GM21529 (cell line): ENCODE data around the gene LRRTM4.

Experiments used
- ATAC-seq: cut with Tn5 transposase; IDR thresholded peaks from one replicate; pipeline ENCODE4 v1.9.1; 2021; ENCODE audit not compliant: unreplicated experiment

Gene LRRTM4

GRCh38 chr2:77521931-77522470 is at the start of gene LRRTM4:
Gene LRRTM4 (minus strand): TSS chr2:77522376.
- ATAC-seq: no peak

DNA sequence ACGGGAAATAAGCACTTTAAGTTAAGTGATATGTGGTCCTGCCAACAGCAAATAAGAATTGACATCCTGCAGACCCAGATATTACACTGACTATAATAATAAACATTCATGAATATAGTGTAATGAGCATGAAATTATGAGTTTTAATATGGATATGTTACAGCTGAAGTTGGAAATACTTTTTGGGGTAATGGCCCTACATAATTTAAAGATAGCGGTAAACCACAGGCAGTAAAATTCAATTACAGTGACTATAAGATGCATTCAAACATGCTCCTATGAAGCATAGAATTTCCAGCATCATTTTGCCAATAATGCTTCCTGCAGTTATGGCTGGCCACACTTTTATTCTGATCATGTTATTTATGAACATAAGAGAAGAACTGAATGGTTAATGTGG is 49.4 kb upstream of the LRRTM4 start:
- no peak for ATAC-seq

- no peak for ATAC-seq
Measured at GRCh38 chr2:77567723-77568122, 45.5 kb upstream of the LRRTM4 start.

GRCh38 chr2:77566582-77566981 is 44.4 kb upstream of the LRRTM4 start:
- ATAC-seq: no peak

DNA sequence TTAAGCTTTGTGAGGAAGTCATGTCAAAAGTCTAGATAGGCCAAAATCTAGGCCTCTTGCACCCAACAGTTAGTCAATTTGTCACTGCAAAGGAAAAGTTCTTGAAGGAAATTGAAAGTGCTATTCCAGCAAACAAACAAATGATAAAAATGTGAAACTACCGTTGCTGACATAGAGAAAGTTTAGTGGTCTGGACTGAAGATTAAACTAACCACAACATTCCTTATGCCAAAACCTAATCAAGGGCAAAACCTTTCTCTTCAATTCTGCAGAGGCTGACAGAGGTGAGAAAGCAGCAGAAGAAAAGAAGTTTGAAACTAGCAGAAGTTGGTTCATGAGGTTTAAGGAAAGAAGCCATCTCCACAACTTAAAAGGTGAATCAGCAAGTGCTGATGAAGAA is 44.0 kb upstream of the LRRTM4 start:
- ATAC-seq: no peak

GRCh38 chr2:77552956-77553355 is 30.8 kb upstream of the LRRTM4 start:
- ATAC-seq: no peak

DNA sequence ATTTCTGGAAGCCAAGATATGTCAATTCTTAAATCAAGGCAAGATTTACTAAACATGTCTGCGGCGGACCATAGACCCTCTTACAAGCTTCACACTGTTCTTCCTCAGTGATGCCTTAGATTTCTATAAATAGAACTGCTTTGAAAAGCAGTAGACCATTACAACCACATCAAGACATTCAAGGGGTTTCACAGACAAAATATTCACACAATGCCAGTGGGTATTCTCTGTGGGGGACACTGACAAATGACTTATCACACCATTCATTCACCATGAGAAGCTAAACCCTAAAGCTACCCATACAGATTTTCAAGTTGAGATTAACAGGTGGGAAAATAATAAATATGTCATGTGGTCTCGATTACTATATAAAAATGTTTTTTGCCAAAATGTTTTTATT is 15.9 kb upstream of the LRRTM4 start:
- no peak for ATAC-seq

DNA sequence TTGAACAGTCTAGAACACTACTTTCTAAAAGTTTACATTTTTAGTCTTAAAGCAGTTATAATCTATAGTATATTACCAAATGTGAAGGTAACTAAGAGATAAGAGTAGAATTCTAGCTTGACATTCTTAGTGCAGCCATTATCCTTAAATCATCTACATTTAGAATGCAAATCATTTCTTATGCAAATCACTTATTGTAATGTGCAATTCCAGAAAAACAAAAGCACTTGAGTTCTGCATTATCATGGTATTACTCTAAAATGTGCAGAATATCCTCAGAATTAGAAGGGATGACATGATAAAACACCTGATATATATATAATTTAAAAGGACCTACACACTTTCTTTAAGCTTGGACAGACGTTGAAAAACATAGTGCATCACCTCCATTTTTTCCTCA is 712 bp upstream of the LRRTM4 start:
- no peak for ATAC-seq

DNA sequence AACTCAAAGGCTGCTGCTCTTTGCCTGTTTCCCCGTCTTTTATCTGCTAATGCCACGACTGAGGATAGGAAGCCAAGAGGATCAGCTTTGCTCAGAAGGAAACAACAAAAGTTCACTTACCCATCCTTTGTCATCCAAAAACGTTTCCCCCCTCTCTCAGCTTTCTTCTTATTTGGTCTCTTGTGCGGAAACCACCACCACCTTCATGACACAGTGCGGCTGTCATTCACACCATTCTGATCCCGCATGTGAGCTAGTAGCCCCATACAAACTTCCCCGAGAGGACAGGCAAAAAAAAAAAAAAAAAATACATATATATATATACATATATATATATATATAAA is 656 bp downstream of the LRRTM4 start:
- no peak for ATAC-seq

GRCh38 chr2:77520641-77521547 is 1.3 kb downstream of the LRRTM4 start:
- no peak for ATAC-seq

- ATAC-seq: no peak
Measured at GRCh38 chr2:77519888-77520506, 2.2 kb downstream of the LRRTM4 start.

GRCh38 chr2:77519164-77519887 is 2.9 kb downstream of the LRRTM4 start:
- no peak for ATAC-seq

GRCh38 chr2:77518311-77518710 is 3.9 kb downstream of the LRRTM4 start:
- ATAC-seq: no peak

- ATAC-seq: no peak
Measured at GRCh38 chr2:77513191-77513590, 9.0 kb downstream of the LRRTM4 start.

DNA sequence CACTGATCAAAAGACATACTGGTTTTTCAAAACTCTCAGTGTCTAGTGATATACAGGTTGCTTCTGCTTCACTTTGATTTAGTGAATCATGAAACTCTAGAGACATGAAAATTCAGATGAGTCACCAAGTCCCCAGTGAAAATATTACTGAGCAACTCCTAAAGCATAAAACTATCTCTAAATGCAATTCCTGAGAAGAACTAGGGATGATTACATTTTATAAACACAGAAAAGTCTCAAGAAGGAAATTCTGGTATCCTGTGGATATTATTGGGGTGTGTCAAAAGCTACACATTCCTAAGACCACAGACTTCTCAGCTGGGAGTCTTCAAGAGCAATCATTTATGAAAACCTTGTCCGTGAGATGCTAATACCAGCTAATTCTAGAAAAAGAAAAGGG is 9.7 kb downstream of the LRRTM4 start:
- ATAC-seq: no peak

GRCh38 chr2:77508511-77508910 is 13.7 kb downstream of the LRRTM4 start:
- ATAC-seq: no peak

- ATAC-seq: no peak
Measured at GRCh38 chr2:77507657-77508056, 14.5 kb downstream of the LRRTM4 start.

DNA sequence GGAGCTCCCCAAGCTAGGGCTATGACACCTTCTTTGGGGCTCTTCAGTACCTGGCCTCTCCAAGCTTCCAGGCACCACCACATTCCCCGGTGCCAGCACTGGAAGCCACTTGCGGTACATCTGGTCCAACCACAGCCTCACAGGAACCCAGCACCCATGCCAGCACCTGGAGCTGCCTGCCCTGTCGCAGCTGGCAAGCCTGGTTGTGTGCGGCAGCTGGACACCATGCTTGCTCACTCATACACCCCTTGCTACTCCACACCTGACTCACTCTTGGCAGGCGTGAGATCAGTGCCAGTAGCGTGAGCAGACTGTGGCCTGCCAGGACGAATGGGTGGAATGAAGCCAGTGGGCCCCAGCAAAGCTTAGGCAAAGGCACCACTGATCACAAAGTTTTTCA is 34.0 kb downstream of the LRRTM4 start:
- ATAC-seq: no peak

- no peak for ATAC-seq
Measured at GRCh38 chr2:77487074-77487803, 34.9 kb downstream of the LRRTM4 start.

GRCh38 chr2:77484026-77484425 is 38.1 kb downstream of the LRRTM4 start:
- ATAC-seq: no peak

- no peak for ATAC-seq
Measured at GRCh38 chr2:77479895-77480294, 42.3 kb downstream of the LRRTM4 start.
